Measurements from ENCODE around the gene ZNF552. TPM values are rescaled to one million over a fixed set of nuclear protein-coding genes. Genes with fewer than 3 reads are reported as not detected.

ZNF552 gene
- total and polyA plus RNA-seq, 2 donors = 6.5 to 24.5 TPM

GRCh38 chr19:57779220-57779845, 35.4 kb downstream of the ZNF552 start:
- Histone ChIP-seq H3K36me3 (ENCODE audit: insufficient read depth) (peaks cover 5% of the 10 kb centered on the region), H3K4me3 (ENCODE audit: low read depth, low read length) (no peak overlapping the region), H3K4me1 (ENCODE audit: insufficient read depth) (no peaks in the 10 kb centered on the region), H3K27ac (ENCODE audit: low read depth) (no peak overlapping the region)
- DNase-seq (ENCODE audit: extremely low spot score) = no peak
- WGBS = 98% methylated on average over 10 of the region's 10 CpGs

- H3K36me3 ChIP-seq (ENCODE audit: insufficient read depth) = peaks cover 5% of the 10 kb centered on the region
- no peak overlapping the region for H3K4me3 ChIP-seq (ENCODE audit: low read depth, low read length)
- no peak overlapping the region for H3K27ac ChIP-seq (ENCODE audit: low read depth)
- 97% methylated on average over 4 of the region's 4 CpGs for WGBS
- DNase-seq (ENCODE audit: extremely low spot score) = no peak
- H3K4me1 ChIP-seq (ENCODE audit: insufficient read depth) = no peaks in the 10 kb centered on the region
Measured at GRCh38 chr19:57778336-57778735, 36.4 kb downstream of the ZNF552 start.

GRCh38 chr19:57776764-57777296, 37.9 kb downstream of the ZNF552 start:
- H3K4me1 ChIP-seq (ENCODE audit: insufficient read depth) = no peaks in the 10 kb centered on the region
- peaks cover 5% of the 10 kb centered on the region for H3K36me3 ChIP-seq (ENCODE audit: insufficient read depth)
- H3K4me3 ChIP-seq (ENCODE audit: low read depth, low read length) = no peak overlapping the region
- WGBS = 86% methylated on average over 6 of the region's 6 CpGs
- H3K27ac ChIP-seq (ENCODE audit: low read depth) = no peak overlapping the region
- no peak for DNase-seq (ENCODE audit: extremely low spot score)

- Histone ChIP-seq H3K4me1 (ENCODE audit: insufficient read depth) (no peaks in the 10 kb centered on the region), H3K4me3 (ENCODE audit: low read depth, low read length) (no peak overlapping the region), H3K27ac (ENCODE audit: low read depth) (no peak overlapping the region), H3K36me3 (ENCODE audit: insufficient read depth) (peaks cover 3% of the 10 kb centered on the region)
- DNase-seq (ENCODE audit: extremely low spot score) = no peak
- WGBS = 95% methylated on average over 3 of the region's 3 CpGs
Measured at GRCh38 chr19:57773488-57773887, 41.2 kb downstream of the ZNF552 start.

- Histone ChIP-seq H3K36me3 (ENCODE audit: insufficient read depth) (no peaks in the 10 kb centered on the region), H3K4me1 (ENCODE audit: insufficient read depth) (no peaks in the 10 kb centered on the region), H3K27ac (ENCODE audit: low read depth) (no peak overlapping the region), H3K4me3 (ENCODE audit: low read depth, low read length) (no peak overlapping the region)
- DNase-seq (ENCODE audit: extremely low spot score) = no peak
- 92% methylated on average over 4 of the region's 4 CpGs for WGBS
Measured at GRCh38 chr19:57771417-57771816, 43.3 kb downstream of the ZNF552 start.

DNA sequence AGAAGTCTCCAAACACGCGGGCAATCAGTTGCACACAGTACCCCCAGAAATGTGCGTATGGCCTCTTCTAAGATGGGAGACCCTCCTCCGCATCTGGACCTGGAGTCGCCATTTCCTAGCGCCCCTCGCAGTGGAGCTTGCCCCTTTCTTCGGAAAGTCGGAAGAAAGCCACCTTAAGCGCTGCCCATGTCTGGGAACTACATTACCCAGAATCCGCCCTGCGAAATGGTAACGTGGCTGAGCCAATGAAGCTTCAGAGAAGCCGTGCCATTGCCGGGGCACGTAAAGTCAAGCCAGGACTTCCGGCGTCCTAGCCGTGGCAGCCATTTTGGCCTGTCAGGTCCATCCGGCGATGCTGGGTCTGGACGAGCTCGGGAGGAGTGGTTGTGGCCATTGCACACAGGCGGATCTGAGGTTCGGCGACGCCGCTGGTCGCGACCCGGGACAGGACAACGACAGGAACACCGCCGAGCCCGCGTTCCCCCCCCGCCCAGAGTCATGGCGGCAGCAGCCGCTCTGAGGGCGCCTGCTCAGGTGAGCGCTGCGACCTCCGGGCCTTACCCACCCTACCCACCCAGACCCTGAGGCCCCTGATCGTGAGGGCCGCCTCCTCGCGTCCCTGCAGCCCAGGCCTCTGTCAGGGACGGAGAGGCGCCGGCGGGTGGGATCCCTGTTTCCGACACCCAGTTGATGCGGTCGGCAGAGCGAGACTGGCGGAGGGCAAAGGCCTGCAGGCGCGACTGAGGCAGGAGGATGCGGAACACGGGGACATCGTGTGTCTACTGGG, 45.2 kb downstream of the ZNF552 start, which contains the start of gene ZNF586:
Gene ZNF586 (plus strand): TSS at position 332 of the 787 bp plus-strand sequence. CDS start 167 bp downstream, at position 499.
- no peaks in the 10 kb centered on the region for H3K36me3 ChIP-seq (ENCODE audit: insufficient read depth)
- H3K27ac ChIP-seq (ENCODE audit: low read depth) = peak within 1 kb of the TSS; percentile 38
- no peaks in the 10 kb centered on the region for H3K4me1 ChIP-seq (ENCODE audit: insufficient read depth)
- peak within 1 kb of the TSS; percentile 91 for H3K4me3 ChIP-seq (ENCODE audit: low read depth, low read length)
- DNase-seq (ENCODE audit: extremely low spot score) = peak; percentile 86
- WGBS = 3% methylated on average over 61 of the region's 61 CpGs

GRCh38 chr19:57759096-57759495, 55.6 kb downstream of the ZNF552 start:
- Histone ChIP-seq H3K4me1 (ENCODE audit: insufficient read depth) (no peaks in the 10 kb centered on the region), H3K27ac (ENCODE audit: low read depth) (no peak overlapping the region), H3K4me3 (ENCODE audit: low read depth, low read length) (no peak overlapping the region), H3K36me3 (ENCODE audit: insufficient read depth) (peaks cover 3% of the 10 kb centered on the region)
- DNase-seq (ENCODE audit: extremely low spot score) = no peak
- 99% methylated on average over 2 of the region's 2 CpGs for WGBS

- WGBS = 96% methylated on average over 2 of the region's 2 CpGs
- H3K36me3 ChIP-seq (ENCODE audit: insufficient read depth) = peaks cover 11% of the 10 kb centered on the region
- H3K27ac ChIP-seq (ENCODE audit: low read depth) = no peak overlapping the region
- H3K4me3 ChIP-seq (ENCODE audit: low read depth, low read length) = no peak overlapping the region
- no peak for DNase-seq (ENCODE audit: extremely low spot score)
- no peaks in the 10 kb centered on the region for H3K4me1 ChIP-seq (ENCODE audit: insufficient read depth)
Measured at GRCh38 chr19:57757941-57758340, 56.8 kb downstream of the ZNF552 start.

Other genes starting within 250 kb of the ZNF552 start
- 7.9 TPM for gene ZNF416, start 236.0 kb downstream of the ZNF552 start, total RNA-seq
- gene ZNF416, start 236.0 kb downstream of the ZNF552 start, polyA plus RNA-seq = 4.6 TPM
- 18.8 TPM for gene ZIK1, start 230.8 kb downstream of the ZNF552 start, total RNA-seq
- 7.4 TPM for gene ZIK1, start 230.8 kb downstream of the ZNF552 start, polyA plus RNA-seq
- 4.0 TPM for gene ZNF530, start 215.0 kb downstream of the ZNF552 start, total RNA-seq
- 4.1 TPM for gene ZNF530, start 215.0 kb downstream of the ZNF552 start, polyA plus RNA-seq
- 32.1 TPM for gene ZNF134, start 200.7 kb downstream of the ZNF552 start, total RNA-seq
- 17.6 TPM for gene ZNF134, start 200.7 kb downstream of the ZNF552 start, polyA plus RNA-seq
- gene ZNF211, start 181.7 kb downstream of the ZNF552 start, total RNA-seq = 23.8 TPM
- 13.0 TPM for gene ZNF211, start 181.7 kb downstream of the ZNF552 start, polyA plus RNA-seq
- gene ZSCAN4, start 146.0 kb downstream of the ZNF552 start, total RNA-seq = not detected
- gene ZSCAN4, start 146.0 kb downstream of the ZNF552 start, polyA plus RNA-seq = 0.20 TPM
- 17.5 TPM for gene ZNF551, start 132.9 kb downstream of the ZNF552 start, total RNA-seq
- 6.1 TPM for gene ZNF551, start 132.9 kb downstream of the ZNF552 start, polyA plus RNA-seq
- 29.3 TPM for gene ZNF154, start 105.7 kb downstream of the ZNF552 start, total RNA-seq
- 7.4 TPM for gene ZNF154, start 105.7 kb downstream of the ZNF552 start, polyA plus RNA-seq
- 11.9 TPM for gene ZNF671, start 87.3 kb downstream of the ZNF552 start, total RNA-seq
- 7.8 TPM for gene ZNF671, start 87.3 kb downstream of the ZNF552 start, polyA plus RNA-seq
- gene ZNF776, start 68.1 kb downstream of the ZNF552 start, total RNA-seq = 31.1 TPM
- 11.1 TPM for gene ZNF776, start 68.1 kb downstream of the ZNF552 start, polyA plus RNA-seq
- gene ZNF586, start 45.2 kb downstream of the ZNF552 start, total RNA-seq = 33.8 TPM
- 9.2 TPM for gene ZNF586, start 45.2 kb downstream of the ZNF552 start, polyA plus RNA-seq
- gene ZNF587B, start 15.4 kb upstream of the ZNF552 start, total RNA-seq = 29.1 TPM
- 3.8 TPM for gene ZNF587B, start 15.4 kb upstream of the ZNF552 start, polyA plus RNA-seq
- gene ZNF587, start 34.9 kb upstream of the ZNF552 start, total RNA-seq = 45.4 TPM
- gene ZNF587, start 34.9 kb upstream of the ZNF552 start, polyA plus RNA-seq = 7.5 TPM
- 19.2 TPM for gene ZNF814, start 74.1 kb upstream of the ZNF552 start, total RNA-seq
- gene ZNF814, start 74.1 kb upstream of the ZNF552 start, polyA plus RNA-seq = 8.3 TPM
- 35.6 TPM for gene ZNF417, start 101.7 kb upstream of the ZNF552 start, total RNA-seq
- 5.1 TPM for gene ZNF417, start 101.7 kb upstream of the ZNF552 start, polyA plus RNA-seq
- 18.7 TPM for gene ZNF418, start 120.5 kb upstream of the ZNF552 start, total RNA-seq
- 4.5 TPM for gene ZNF418, start 120.5 kb upstream of the ZNF552 start, polyA plus RNA-seq
- 12.0 TPM for gene ZNF256, start 132.8 kb upstream of the ZNF552 start, total RNA-seq
- 5.9 TPM for gene ZNF256, start 132.8 kb upstream of the ZNF552 start, polyA plus RNA-seq
- gene C19orf18, start 159.6 kb upstream of the ZNF552 start, total RNA-seq = 1.0 TPM
- 0.67 TPM for gene C19orf18, start 159.6 kb upstream of the ZNF552 start, polyA plus RNA-seq
- 35.4 TPM for gene ZNF606, start 187.9 kb upstream of the ZNF552 start, total RNA-seq
- 11.2 TPM for gene ZNF606, start 187.9 kb upstream of the ZNF552 start, polyA plus RNA-seq
- not detected for gene ZSCAN1, start 219.1 kb upstream of the ZNF552 start, total RNA-seq
- 0.44 TPM for gene ZSCAN1, start 219.1 kb upstream of the ZNF552 start, polyA plus RNA-seq
- gene ZNF135, start 244.4 kb upstream of the ZNF552 start, total RNA-seq = 12.6 TPM
- gene ZNF135, start 244.4 kb upstream of the ZNF552 start, polyA plus RNA-seq = 9.0 TPM

Measured in urinary bladder (tissue), 4 donors.